HCT116 (cell line): ENCODE data around the gene ZNF189. TPM values are rescaled to one million over a fixed set of nuclear protein-coding genes. Genes with fewer than 3 reads are reported as not detected.

Experiments used
- ATAC-seq: fragments of 200-7000 bp; cut with Tn5 transposase; 2 replicates; pipeline ENCODE4 v1.9.1; 2020; ENCODE audit warnings: mild to moderate bottlenecking, moderate library complexity
- BruUV-seq: library from RNA; stranded (reverse); fragments of 400-500 nt; replicated peaks from 2 replicates; lab custom pipeline; 2021; lab: Mats Ljungman, UMichigan
- CTCF ChIA-PET: fragments of 300-600 bp; sonication (Branson Sonifier 250); formaldehyde crosslinking; loops from one replicate; lab custom pipeline; 2021; ENCODE audit warnings: antibody characterized with exemption; lab: Charles Lee
- POLR2A ChIA-PET: fragments of 300-600, 350-600 bp; sonication (Branson Sonifier 250); formaldehyde crosslinking; loops from one replicate; lab custom pipeline; 2021; ENCODE audit warnings: antibody characterized with exemption; lab: Charles Lee
- RAD21 ChIA-PET, 2 experiments: fragments of 300-600 bp; sonication (Branson Sonifier 250); formaldehyde crosslinking; loops; one replicate each; lab custom pipeline; 2023; ENCODE audit warnings: low total read pairs in 2 of 2; ENCODE audit not compliant: uncharacterized antibody in 2 of 2, unreplicated experiment in 2 of 2, low non-redundant PET in 1 of 2; lab: Charles Lee
- DNase-seq: peaks from one replicate; pipeline ENCODE4 v3.0.0-alpha.2; 2010; ENCODE audit warnings: low read depth, low spot score
- H2AFZ ChIP-seq: fragments of 200-600 bp; shearing (Covaris generic), sonication (generic); 2 replicates; pipeline ENCODE4 v1.6.1; 2017; ENCODE audit warnings: low read depth, mixed run types, mixed read lengths, antibody characterized with exemption, low read length; ENCODE audit not compliant: poor library complexity, severe bottlenecking
- H3K27ac ChIP-seq: 2 replicates; pipeline ENCODE4 v1.5.1; 2012; ENCODE audit warnings: low read depth, low read length
- H3K27me3 ChIP-seq: fragments of 200-600 bp; sonication (generic); 2 replicates; pipeline ENCODE4 v1.6.1; 2016; ENCODE audit warnings: mixed run types, low read length, mixed read lengths; ENCODE audit not compliant: insufficient read depth
- H3K36me3 ChIP-seq, 2 experiments: fragments of 200-500 bp in 1 of 2; fragments of 200-600 bp in 1 of 2; sonication (Bioruptor generic) in 1 of 2; sonication (generic) in 1 of 2; 2 replicates each; pipeline versions ENCODE4 v1.5.1 to v1.6.1; 2014 to 2016; ENCODE audit warnings: low read length in 2 of 2, inconsistent platforms in 1 of 2, mixed read lengths in 1 of 2, mixed run types in 1 of 2; ENCODE audit not compliant: insufficient read depth in 2 of 2, control insufficient read depth in 1 of 2
- H3K4me1 ChIP-seq, 2 experiments: fragments of 200-600 bp in 1 of 2; sonication (generic) in 1 of 2; 2 replicates each; pipeline versions ENCODE4 v1.5.1 to v1.6.1; 2012 to 2017; ENCODE audit warnings: low read length in 2 of 2, inconsistent platforms in 1 of 2, mild to moderate bottlenecking in 1 of 2, mixed read lengths in 1 of 2, mixed run types in 1 of 2, moderate library complexity in 1 of 2; ENCODE audit not compliant: insufficient read depth in 2 of 2, control insufficient read depth in 1 of 2
- H3K4me2 ChIP-seq: fragments of 200-600 bp; sonication (generic); 2 replicates; pipeline ENCODE4 v1.6.1; 2017; ENCODE audit warnings: mixed run types, low read length, mixed read lengths
- H3K4me3 ChIP-seq, 2 experiments: fragments of 200-600 bp in 1 of 2; sonication (generic) in 1 of 2; replicated peaks in 1 of 2; 2 replicates each; pipeline ENCODE4 v1.5.1; 2011 to 2016; ENCODE audit warnings: low read length in 2 of 2, control low read depth in 1 of 2, low read depth in 1 of 2, mild to moderate bottlenecking in 1 of 2, mixed read lengths in 1 of 2, mixed run types in 1 of 2
- H3K79me2 ChIP-seq: fragments of 200-600 bp; sonication (generic); 2 replicates; pipeline ENCODE4 v1.6.1; 2017; ENCODE audit warnings: mild to moderate bottlenecking, mixed run types, low read length, moderate library complexity, mixed read lengths; ENCODE audit not compliant: insufficient read depth
- H3K9ac ChIP-seq: fragments of 200-600 bp; sonication (generic); 2 replicates; pipeline ENCODE4 v1.6.1; 2016; ENCODE audit warnings: low read length, mixed read lengths
- H3K9me2 ChIP-seq: fragments of 200-600 bp; sonication (generic), shearing (Covaris generic); 2 replicates; pipeline ENCODE4 v1.6.1; 2017; ENCODE audit warnings: mixed run types, mild to moderate bottlenecking, moderate library complexity; ENCODE audit not compliant: insufficient read depth
- H3K9me3 ChIP-seq, 2 experiments: fragments of 200-500 bp in 1 of 2; fragments of 200-600 bp in 1 of 2; sonication (Bioruptor generic) in 1 of 2; sonication (generic) in 1 of 2; 2 replicates each; pipeline ENCODE4 v1.6.1; 2014 to 2017; ENCODE audit warnings: low read length in 2 of 2, mixed read lengths in 2 of 2, inconsistent platforms in 1 of 2, low read depth in 1 of 2, mild to moderate bottlenecking in 1 of 2, mixed run types in 1 of 2, moderate library complexity in 1 of 2; ENCODE audit not compliant: control insufficient read depth in 1 of 2, insufficient read depth in 1 of 2
- H4K20me1 ChIP-seq: fragments of 200-600 bp; sonication (generic), shearing (Covaris generic); 2 replicates; pipeline ENCODE4 v1.6.1; 2017; ENCODE audit warnings: mixed run types, mild to moderate bottlenecking, moderate library complexity; ENCODE audit not compliant: insufficient read depth
- EGR1 ChIP-seq: IDR thresholded peaks from 2 replicates; pipeline ENCODE4 v1.6.1; 2012; ENCODE audit warnings: low read depth
- ELF1 ChIP-seq: IDR thresholded peaks from 2 replicates; pipeline ENCODE4 v1.6.1; 2012; ENCODE audit warnings: low read depth, borderline replicate concordance
- EZH2 ChIP-seq: fragments of 200-600 bp; sonication (generic); IDR thresholded peaks from 2 replicates; pipeline ENCODE4 v1.6.1; 2017; ENCODE audit warnings: antibody characterized with exemption, mixed run types
- FOSL1 ChIP-seq: IDR thresholded peaks from 2 replicates; pipeline ENCODE4 v1.6.1; 2012; ENCODE audit warnings: low read depth
- JUND ChIP-seq: IDR thresholded peaks from 2 replicates; pipeline ENCODE4 v1.6.1; 2012
- POLR2A ChIP-seq: IDR thresholded peaks from 2 replicates; pipeline ENCODE4 v1.7.0; 2011; ENCODE audit warnings: borderline replicate concordance; ENCODE audit not compliant: insufficient read depth, insufficient read length; ENCODE audit errors: extremely low read depth
- POLR2AphosphoS5 ChIP-seq: IDR thresholded peaks from 2 replicates; pipeline ENCODE4 v1.6.1; 2011; ENCODE audit warnings: mild to moderate bottlenecking, low read depth, low read length, moderate library complexity
- REST ChIP-seq: IDR thresholded peaks from 2 replicates; pipeline ENCODE4 v1.6.1; 2012; ENCODE audit warnings: low read depth
- SIN3A ChIP-seq: IDR thresholded peaks from 2 replicates; pipeline ENCODE4 v1.6.1; 2012; ENCODE audit warnings: low read depth
- SP1 ChIP-seq: IDR thresholded peaks from 2 replicates; pipeline ENCODE4 v1.6.1; 2012; ENCODE audit warnings: low read depth
- SRF ChIP-seq: IDR thresholded peaks from 2 replicates; pipeline ENCODE4 v1.6.1; 2012; ENCODE audit warnings: low read depth
- TCF7L2 ChIP-seq: IDR thresholded peaks from 2 replicates; pipeline ENCODE4 v1.7.0; 2011; ENCODE audit warnings: borderline replicate concordance, inconsistent platforms; ENCODE audit not compliant: insufficient read depth, insufficient read length; ENCODE audit errors: extremely low read depth
- YY1 ChIP-seq: IDR thresholded peaks from 2 replicates; pipeline ENCODE4 v1.6.1; 2011; ENCODE audit warnings: low read length, low read depth, moderate library complexity, mild to moderate bottlenecking; ENCODE audit not compliant: insufficient replicate concordance; ENCODE audit errors: extremely low read depth
- ZBTB33 ChIP-seq: IDR thresholded peaks from 2 replicates; pipeline ENCODE4 v1.6.1; 2011; ENCODE audit warnings: mild to moderate bottlenecking, low read length, moderate library complexity; ENCODE audit not compliant: insufficient replicate concordance; ENCODE audit errors: extremely low read depth
- ZFX ChIP-seq: fragments of 450-650 bp; IDR thresholded peaks from 2 replicates; pipeline ENCODE4 v1.6.1; 2017
- ZNF274 ChIP-seq: fragments of 200-500 bp; sonication (Bioruptor generic); IDR thresholded peaks from 2 replicates; pipeline ENCODE4 v1.6.1; 2014; ENCODE audit warnings: mild to moderate bottlenecking, low read depth, low read length, inconsistent platforms
- intact Hi-C: fragments of 100-400 bp; cut with micrococcal nuclease; formaldehyde crosslinking; loops from 2 replicates; pipeline ENCODE4 v1.10.0; 2022
- total RNA-seq: library from RNA; stranded (reverse); gene quantifications from one replicate; pipeline ENCODE4 v1.2.1, GENCODE V29; 2021; ENCODE audit not compliant: unreplicated experiment

The ZNF189 gene
- total RNA-seq, 1 experiment from 2014 or later: 10.6 TPM

- H3K36me3 ChIP-seq: no peaks in the 10 kb centered on the region
- ChIA-PET POLR2A (no interaction called here), RAD21 (no interaction called here)
- H3K79me2 ChIP-seq: no peaks in the 10 kb centered on the region
- no peak overlapping the region for H2AFZ ChIP-seq
- no TSS peak for BruUV-seq
- no peak overlapping the region for H3K4me3 ChIP-seq
- H4K20me1 ChIP-seq: no peaks in the 10 kb centered on the region
- no peak overlapping the region for H3K4me2 ChIP-seq
- intact Hi-C loops: no loop called here
- no peaks in the 10 kb centered on the region for H3K9me2 ChIP-seq
- H3K4me1 ChIP-seq: no peaks in the 10 kb centered on the region
- no peak for DNase-seq
- no peak for ATAC-seq
- no peak overlapping the region for H3K27ac ChIP-seq
- TF ChIP-seq EGR1 (no peak), ZNF274 (no peak), EZH2 (no peak)
- TF ChIP-seq, all 23 proteins: peak for 0
- H3K27me3 ChIP-seq: peaks cover 5% of the 10 kb centered on the region; the same call in 1 of the 2 replicates
- no peaks in the 10 kb centered on the region for H3K9me3 ChIP-seq
- CTCF ChIA-PET: no interaction called here
- no peak overlapping the region for H3K9ac ChIP-seq
Observed at GRCh38 chr9:101414839-101415238, 16.2 kb downstream of the ZNF189 start.

GRCh38 chr9:101415578-101415977 is 16.9 kb downstream of the ZNF189 start:
- no TSS peak for BruUV-seq
- Histone ChIP-seq H3K36me3 (no peaks in the 10 kb centered on the region), H3K9me2 (no peaks in the 10 kb centered on the region), H3K9me3 (no peaks in the 10 kb centered on the region), H3K79me2 (no peaks in the 10 kb centered on the region), H3K27me3 (peaks cover 5% of the 10 kb centered on the region; the same call in 1 of the 2 replicates), H3K4me1 (no peaks in the 10 kb centered on the region), H3K4me2 (no peak overlapping the region), H3K9ac (no peak overlapping the region), H3K4me3 (no peak overlapping the region), H4K20me1 (no peaks in the 10 kb centered on the region), H3K27ac (no peak overlapping the region), H2AFZ (no peak overlapping the region)
- ChIA-PET RAD21 (no interaction called here), CTCF (no interaction called here), POLR2A (no interaction called here)
- no peak for TF ChIP-seq JUND
- no peak for TF ChIP-seq REST
- TF ChIP-seq SIN3A: no peak
- TF ChIP-seq ELF1: no peak
- no peak for TF ChIP-seq SP1
- TF ChIP-seq YY1: no peak
- TF ChIP-seq SRF: no peak
- TF ChIP-seq ZNF274: no peak
- TF ChIP-seq POLR2AphosphoS5: no peak
- no peak for TF ChIP-seq TCF7L2
- TF ChIP-seq ZFX: no peak
- no peak for TF ChIP-seq FOSL1
- no peak for TF ChIP-seq ZBTB33
- no peak for TF ChIP-seq POLR2A
- no peak for DNase-seq
- intact Hi-C loops: no loop called here
- ATAC-seq: no peak
